ENCODE results near the gene PRRT4. TPM values are rescaled to one million over a fixed set of nuclear protein-coding genes. Genes with fewer than 3 reads are reported as not detected.

PRRT4 gene
- total and polyA plus RNA-seq, 9 of the 15 experiments (the other 6 are each of a cell fraction or from before 2014, with no cell fraction given) = not detected

GRCh38 chr7:128405471-128406313 lies 44.2 kb upstream of the PRRT4 start (continued):
- peak; percentile 74 for TF ChIP-seq THAP12 (CRISPR knock-in tag; IDR thresholded peaks at IDR 0.05)
- TF ChIP-seq POLR2AphosphoS5 (IDR thresholded peaks at IDR 0.05; ENCODE audit: control insufficient read depth, insufficient read depth, low read depth, low read length) = peak; percentile 50; the same call in 1 of the 2 replicates
- peak; percentile 83 for TF ChIP-seq MAX (CRISPR knock-in tag; IDR thresholded peaks at IDR 0.05)
- TF ChIP-seq ATF1 (CRISPR knock-in tag; IDR thresholded peaks at IDR 0.05) = no peak
- TF ChIP-seq ATF1 (tag; IDR thresholded peaks at IDR 0.05) = peak; percentile 60
- TF ChIP-seq AFF4 (CRISPR knock-in tag; IDR thresholded peaks at IDR 0.05) = peak; percentile 45; the same call in 1 of the 2 replicates
- peak in 1 of 2 experiments; percentile 36; a peak in 1 of 4 replicates for TF ChIP-seq CSDE1 (IDR thresholded peaks at IDR 0.05)
- TF ChIP-seq THAP7 (CRISPR knock-in tag; IDR thresholded peaks at IDR 0.05) = no peak
- no peak for TF ChIP-seq LCOR (CRISPR knock-in tag; IDR thresholded peaks at IDR 0.05)
- TF ChIP-seq PHF20 (IDR thresholded peaks at IDR 0.05; ENCODE audit: partially characterized antibody) = peak; percentile 55
- TF ChIP-seq FOXP4 (CRISPR knock-in tag; IDR thresholded peaks at IDR 0.05; ENCODE audit: borderline replicate concordance) = 0 out of 2 replicates have a peak, but pooled peaks have one; percentile 79
- TF ChIP-seq PML (IDR thresholded peaks at IDR 0.05; ENCODE audit: low read length) = peak; percentile 63; the same call in 1 of the 2 replicates
- TF ChIP-seq E2F1 (CRISPR knock-in tag; IDR thresholded peaks at IDR 0.05) = no peak
- TF ChIP-seq HBP1 (CRISPR knock-in tag; IDR thresholded peaks at IDR 0.05) = no peak

Measured in K562 (cell line).